Endothelial cell of umbilical vein (primary cell): ENCODE results near the gene SRBD1. TPM values are rescaled to one million over a fixed set of nuclear protein-coding genes. Genes with fewer than 3 reads are reported as not detected.

Experiments used
- BruUV-seq: library from RNA; stranded (reverse); fragments of 400-500 nt; replicated peaks from 2 replicates; lab custom pipeline; 2021; lab: Mats Ljungman, UMichigan
- CTCF ChIA-PET: fragments of 300-600, 350-600 bp; sonication (Branson Sonifier 250); formaldehyde crosslinking; loops from one replicate; lab custom pipeline; 2021; ENCODE audit warnings: antibody characterized with exemption, inconsistent platforms; lab: Charles Lee
- POLR2A ChIA-PET: fragments of 300-600, 350-600 bp; sonication (Branson Sonifier 250); formaldehyde crosslinking; loops from one replicate; lab custom pipeline; 2021; ENCODE audit warnings: antibody characterized with exemption, inconsistent platforms; lab: Charles Lee
- DNase-seq: peaks from one replicate; pipeline ENCODE4 v3.0.0-alpha.2; 2011; ENCODE audit warnings: low read depth, low spot score
- FAIRE-seq: peaks from 2 replicates; lab custom pipeline; 2011; peaks lifted over from hg19 to GRCh38; lab: Jason Lieb, UNC
- H2AFZ ChIP-seq: 2 replicates; pipeline ENCODE4 v1.6.0; 2012; ENCODE audit warnings: low read depth, low read length, control low read depth, inconsistent platforms
- H3K27ac ChIP-seq: 2 replicates; pipeline ENCODE4 v1.5.1; 2011; ENCODE audit warnings: low read depth, mild to moderate bottlenecking, control low read depth, low read length, moderate library complexity; ENCODE audit not compliant: insufficient read depth
- H3K27me3 ChIP-seq, 2 experiments: 2 replicates each; pipeline versions ENCODE4 v1.6.0 to v1.6.1; 2011; ENCODE audit warnings: low read length in 2 of 2, mixed read lengths in 1 of 2; ENCODE audit not compliant: control insufficient read depth in 2 of 2, insufficient read depth in 2 of 2
- H3K36me3 ChIP-seq, 2 experiments: 2 replicates in 1 of 2; 3 replicates in 1 of 2; pipeline ENCODE4 v1.5.1; 2011; ENCODE audit warnings: low read length in 2 of 2, mild to moderate bottlenecking in 1 of 2, moderate library complexity in 1 of 2; ENCODE audit not compliant: control insufficient read depth in 2 of 2, insufficient read depth in 2 of 2; ENCODE audit errors: extremely low read depth in 1 of 2
- H3K4me1 ChIP-seq: 3 replicates; pipeline ENCODE4 v1.5.1; 2011; ENCODE audit warnings: mild to moderate bottlenecking, low read length; ENCODE audit not compliant: control insufficient read depth, insufficient read depth; ENCODE audit errors: extremely low read depth
- H3K4me2 ChIP-seq: 2 replicates; pipeline ENCODE4 v1.6.1; 2011; ENCODE audit warnings: low read length, control low read depth, mixed read lengths; ENCODE audit not compliant: insufficient read depth
- H3K4me3 ChIP-seq, 3 experiments: fragments of 200-600 bp in 1 of 3; sonication (generic), shearing (Covaris generic) in 1 of 3; replicated peaks in 1 of 3; 2 replicates each; pipeline ENCODE4 v1.5.1; 2011 to 2016; ENCODE audit warnings: control low read depth in 3 of 3, low read length in 3 of 3, mild to moderate bottlenecking in 2 of 3, inconsistent platforms in 1 of 3, low read depth in 1 of 3, moderate library complexity in 1 of 3; ENCODE audit not compliant: insufficient read depth in 1 of 3
- H3K79me2 ChIP-seq: 2 replicates; pipeline ENCODE4 v1.6.0; 2012; ENCODE audit warnings: low read length, inconsistent platforms; ENCODE audit not compliant: control insufficient read depth, insufficient read depth
- H3K9ac ChIP-seq: replicated peaks from 2 replicates; pipeline ENCODE3; 2011; ENCODE audit warnings: low read length, control low read depth; ENCODE audit not compliant: insufficient read depth; ENCODE audit errors: extremely low read depth
- H3K9me1 ChIP-seq: replicated peaks from 3 replicates; pipeline ENCODE4 v1.6.0; 2011; ENCODE audit warnings: mild to moderate bottlenecking, low read length; ENCODE audit not compliant: control insufficient read depth, insufficient read depth; ENCODE audit errors: extremely low read depth
- H3K9me3 ChIP-seq: replicated peaks from 2 replicates; pipeline ENCODE4 v1.5.1; 2012; ENCODE audit warnings: low read length, inconsistent platforms; ENCODE audit not compliant: control insufficient read depth, insufficient read depth
- H4K20me1 ChIP-seq: replicated peaks from 2 replicates; pipeline ENCODE3; 2011; ENCODE audit warnings: mild to moderate bottlenecking, low read length; ENCODE audit not compliant: control insufficient read depth, insufficient read depth; ENCODE audit errors: extremely low read depth
- CTCF ChIP-seq, 2 donors: IDR thresholded peaks; 1 replicate in 1 of 2; 2 replicates in 1 of 2; pipeline ENCODE4 v1.5.1; 2011; ENCODE audit warnings: low read length in 2 of 2, mild to moderate bottlenecking in 2 of 2, moderate library complexity in 2 of 2, control low read depth in 1 of 2, inconsistent platforms in 1 of 2, low read depth in 1 of 2; ENCODE audit not compliant: insufficient read depth in 1 of 2; ENCODE audit errors: extremely low read depth in 1 of 2
- EZH2 ChIP-seq: IDR thresholded peaks from 2 replicates; pipeline ENCODE4 v1.6.1; 2012; ENCODE audit warnings: borderline replicate concordance, low read depth, mild to moderate bottlenecking, moderate library complexity, low read length, inconsistent platforms; ENCODE audit not compliant: severe bottlenecking
- FOS ChIP-seq: IDR thresholded peaks from 2 replicates; pipeline ENCODE4 v1.6.1; 2011; ENCODE audit warnings: mild to moderate bottlenecking, low read length, moderate library complexity, borderline replicate concordance; ENCODE audit not compliant: insufficient read depth
- GATA2 ChIP-seq: IDR thresholded peaks from 2 replicates; pipeline ENCODE4 v1.7.0; 2011; ENCODE audit warnings: low read depth, mild to moderate bottlenecking, moderate library complexity, mixed read lengths, low read length; ENCODE audit not compliant: insufficient read length, insufficient read depth
- JUN ChIP-seq: IDR thresholded peaks from 2 replicates; pipeline ENCODE4 v1.6.1; 2011; ENCODE audit warnings: borderline replicate concordance, low read depth; ENCODE audit not compliant: insufficient read length, insufficient read depth
- MAX ChIP-seq: IDR thresholded peaks from 2 replicates; pipeline ENCODE4 v1.6.1; 2011; ENCODE audit not compliant: insufficient read depth, insufficient read length
- MYC ChIP-seq: IDR thresholded peaks from one replicate; pipeline ENCODE4 v1.6.1; 2011; ENCODE audit warnings: mild to moderate bottlenecking, low read depth, low read length
- POLR2A ChIP-seq: IDR thresholded peaks from 2 replicates; pipeline ENCODE4 v1.6.1; 2012; ENCODE audit warnings: low read depth, mild to moderate bottlenecking, control low read depth, low read length
- POLR2AphosphoS5 ChIP-seq: IDR thresholded peaks from 2 replicates; pipeline ENCODE4 v1.6.1; 2012; ENCODE audit warnings: low read depth, mild to moderate bottlenecking, control low read depth, low read length, moderate library complexity; ENCODE audit not compliant: insufficient read depth
- dilution Hi-C: fragments of 300-500 bp; cut with MboI; formaldehyde crosslinking; loops from one replicate; pipeline ENCODE4 v1.15.0; 2019; ENCODE audit warnings: low sequenced_read_pairs; ENCODE audit not compliant: extremely low pct_ligation_motif_present
- intact Hi-C: fragments of 100-400 bp; cut with micrococcal nuclease; formaldehyde crosslinking; loops from one replicate; pipeline ENCODE4 v1.10.0; 2022
- polyA plus RNA-seq, 4 experiments: library from polyadenylated mRNA; depleted of rRNA in 3 of 4; stranded (reverse) in 3 of 4; unstranded in 1 of 4; fragments of >200 nt; gene quantifications; 2 replicates each; pipeline versions ENCODE4 v1.2.1 to v1.2.3, GENCODE V29; 2011 to 2012; ENCODE audit warnings: missing spikeins in 1 of 4
- total RNA-seq: library from RNA; stranded (reverse); gene quantifications from 2 replicates; pipeline ENCODE4 v1.2.3, GENCODE V29; 2021

SRBD1 gene
- total and polyA plus RNA-seq, 2 donors (not counting 3 experiments of a cell fraction or from before 2014, with no cell fraction given), result 3.7 to 12.5 TPM

GRCh38 chr2:45443012-45443411, 168.1 kb downstream of the SRBD1 start:
- Histone ChIP-seq H3K27me3 (no peaks in the 10 kb centered on the region), H3K36me3 (no peaks in the 10 kb centered on the region), H3K9me3 (no peaks in the 10 kb centered on the region), H4K20me1 (no peaks in the 10 kb centered on the region), H3K9ac (no peak overlapping the region), H3K4me2 (no peak overlapping the region), H3K4me1 (no peaks in the 10 kb centered on the region), H3K79me2 (no peaks in the 10 kb centered on the region), H3K4me3 (no peak overlapping the region), H3K27ac (no peak overlapping the region), H2AFZ (no peak overlapping the region), H3K9me1 (no peaks in the 10 kb centered on the region)
- ChIA-PET POLR2A (no interaction called here), CTCF (interaction anchor here (1.1 to 1.6 kb wide), 3 partner anchors 10 to 112 kb away, joined by 3 read pairs; no protein-coding TSS in a partner anchor)
- BruUV-seq, result no TSS peak
- TF ChIP-seq MYC (no peak), POLR2A (no peak), MAX (no peak), EZH2 (no peak), CTCF (IDR thresholded peaks at IDR 0.05; ENCODE audit: extremely low read depth in 1 of 2, insufficient read depth in 1 of 2, low read depth in 1 of 2, low read length in 2 of 2) (no peak), GATA2 (no peak), JUN (no peak), FOS (no peak), POLR2AphosphoS5 (no peak)
- DNase-seq (no peak), FAIRE-seq (no peak)
- intact Hi-C loops (no loop called here), dilution Hi-C loops (no loop called here)
